ENCODE results near the gene TCAF1. TPM values are rescaled to one million over a fixed set of nuclear protein-coding genes. Genes with fewer than 3 reads are reported as not detected.

Gene TCAF1
- total and polyA plus RNA-seq, 2 donors (not counting 1 experiment from before 2014, with no cell fraction given), result 7.1 to 17.3 TPM

DNA sequence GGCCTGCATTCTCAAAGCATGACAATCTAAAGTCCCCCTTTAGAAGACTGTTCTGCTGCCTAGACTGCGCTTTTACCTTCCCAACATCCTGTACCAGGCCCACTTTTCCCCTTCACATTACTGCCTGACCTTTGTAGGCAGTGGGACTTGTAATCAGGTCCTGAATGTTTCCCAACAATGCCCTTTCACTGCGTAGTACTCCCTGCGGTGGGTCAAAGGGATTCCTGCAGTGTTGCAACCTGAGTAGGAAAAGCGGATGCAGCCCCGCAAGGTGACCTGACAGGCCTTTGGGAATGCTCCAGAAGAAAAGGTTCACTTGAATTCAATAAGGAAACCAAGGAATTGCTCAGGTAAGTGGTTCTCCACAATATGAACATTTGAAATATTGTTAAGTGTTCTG is 4.9 kb upstream of the TCAF1 start:
- Mint-ChIP-seq H3K27ac (no peak overlapping the region), H3K4me1 (peaks cover 3% of the 10 kb centered on the region), H3K4me3 (no peak overlapping the region), H3K9me3 (ENCODE audit: insufficient read depth) (no peaks in the 10 kb centered on the region), H3K27me3 (peaks cover 8% of the 10 kb centered on the region)
- Histone ChIP-seq H3K4me1 (ENCODE audit: control insufficient read depth in 2 of 2, insufficient read depth in 2 of 2, low read length in 2 of 2) (peaks cover 0 to 3% of the 10 kb centered on the region in 2 donors), H3K9me3 (ENCODE audit: control extremely low read depth in 1 of 3, control insufficient read depth in 2 of 3, insufficient read depth in 1 of 3, low read length in 2 of 3) (no peaks in the 10 kb centered on the region), H3K79me2 (ENCODE audit: control insufficient read depth, insufficient read depth, low read length) (no peaks in the 10 kb centered on the region), H3K27me3 (replicated peaks in 1 of 4; ENCODE audit: control extremely low read depth in 1 of 4, control insufficient read depth in 3 of 4, insufficient read depth in 4 of 4, low read length in 3 of 4) (no peaks in the 10 kb centered on the region), H2AFZ (ENCODE audit: insufficient read depth, low read depth, low read length, poor library complexity, severe bottlenecking) (no peak overlapping the region), H3K36me3 (replicated peaks in 1 of 2; ENCODE audit: control extremely low read depth in 1 of 2, control insufficient read depth in 1 of 2, extremely low read depth in 1 of 2, insufficient read depth in 2 of 2, low read length in 1 of 2) (no peaks in the 10 kb centered on the region), H3K9ac (ENCODE audit: low read length) (no peak overlapping the region), H3K4me3 (ENCODE audit: control extremely low read depth in 1 of 5, extremely low read depth in 1 of 5, insufficient read depth in 1 of 5, low read depth in 2 of 5, low read length in 4 of 5) (no peak overlapping the region), H3K4me2 (replicated peaks; ENCODE audit: low read depth, low read length, poor library complexity, severe bottlenecking) (no peak overlapping the region), H4K20me1 (ENCODE audit: control insufficient read depth, insufficient read depth, low read length, poor library complexity, severe bottlenecking) (no peaks in the 10 kb centered on the region), H3K27ac (ENCODE audit: low read length in 2 of 2) (no peak overlapping the region)
- POLR2A ChIA-PET, result no interaction called here
- WGBS (ENCODE audit: insufficient coverage), result 95% methylated on average over 5 of the region's 5 CpGs
- TF ChIP-seq, protein P1, sequence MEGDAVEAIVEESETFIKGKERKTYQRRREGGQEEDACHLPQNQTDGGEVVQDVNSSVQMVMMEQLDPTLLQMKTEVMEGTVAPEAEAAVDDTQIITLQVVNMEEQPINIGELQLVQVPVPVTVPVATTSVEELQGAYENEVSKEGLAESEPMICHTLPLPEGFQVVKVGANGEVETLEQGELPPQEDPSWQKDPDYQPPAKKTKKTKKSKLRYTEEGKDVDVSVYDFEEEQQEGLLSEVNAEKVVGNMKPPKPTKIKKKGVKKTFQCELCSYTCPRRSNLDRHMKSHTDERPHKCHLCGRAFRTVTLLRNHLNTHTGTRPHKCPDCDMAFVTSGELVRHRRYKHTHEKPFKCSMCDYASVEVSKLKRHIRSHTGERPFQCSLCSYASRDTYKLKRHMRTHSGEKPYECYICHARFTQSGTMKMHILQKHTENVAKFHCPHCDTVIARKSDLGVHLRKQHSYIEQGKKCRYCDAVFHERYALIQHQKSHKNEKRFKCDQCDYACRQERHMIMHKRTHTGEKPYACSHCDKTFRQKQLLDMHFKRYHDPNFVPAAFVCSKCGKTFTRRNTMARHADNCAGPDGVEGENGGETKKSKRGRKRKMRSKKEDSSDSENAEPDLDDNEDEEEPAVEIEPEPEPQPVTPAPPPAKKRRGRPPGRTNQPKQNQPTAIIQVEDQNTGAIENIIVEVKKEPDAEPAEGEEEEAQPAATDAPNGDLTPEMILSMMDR (IDR thresholded peaks at IDR 0.05), result no peak
- TF ChIP-seq EZH2 (IDR thresholded peaks at IDR 0.05; ENCODE audit: borderline replicate concordance, insufficient read depth, low read depth, low read length, poor library complexity, severe bottlenecking), result no peak
- DNase-seq, result no peak
- CTCF ChIA-PET, result no interaction called here
- intact Hi-C loops (cut with micrococcal nuclease), result no loop called here
- no peak for ATAC-seq (ENCODE audit: low read depth)

DNA sequence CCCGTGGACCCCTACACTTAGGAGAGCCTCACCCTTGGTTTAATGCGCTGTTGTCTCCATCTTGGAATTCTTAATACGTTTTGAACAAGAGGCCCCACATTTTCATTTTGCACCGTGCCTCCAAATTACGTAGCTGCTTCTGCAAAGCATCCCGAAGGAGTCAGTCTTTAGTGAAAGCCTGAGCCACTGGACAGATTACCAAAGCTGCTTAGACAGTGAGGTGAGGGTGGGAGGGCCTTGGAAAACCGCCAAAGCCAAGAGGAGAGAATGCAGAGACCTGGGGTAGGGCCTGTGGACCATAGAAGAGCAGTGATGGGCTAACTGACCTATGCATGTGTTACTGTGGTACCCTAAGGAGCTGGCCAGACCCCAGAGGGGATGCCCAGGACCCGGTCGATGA is 4.2 kb upstream of the TCAF1 start:
- Histone ChIP-seq H3K9me3 (ENCODE audit: control extremely low read depth in 1 of 3, control insufficient read depth in 2 of 3, insufficient read depth in 1 of 3, low read length in 2 of 3) (no peaks in the 10 kb centered on the region), H3K4me1 (ENCODE audit: control insufficient read depth in 2 of 2, insufficient read depth in 2 of 2, low read length in 2 of 2) (peaks cover 3 to 6% of the 10 kb centered on the region in 2 donors), H3K4me2 (replicated peaks; ENCODE audit: low read depth, low read length, poor library complexity, severe bottlenecking) (no peak overlapping the region), H2AFZ (ENCODE audit: insufficient read depth, low read depth, low read length, poor library complexity, severe bottlenecking) (no peak overlapping the region), H3K27ac (ENCODE audit: low read length in 2 of 2) (no peak overlapping the region), H3K27me3 (replicated peaks in 1 of 4; ENCODE audit: control extremely low read depth in 1 of 4, control insufficient read depth in 3 of 4, insufficient read depth in 4 of 4, low read length in 3 of 4) (no peaks in the 10 kb centered on the region), H3K4me3 (ENCODE audit: control extremely low read depth in 1 of 5, extremely low read depth in 1 of 5, insufficient read depth in 1 of 5, low read depth in 2 of 5, low read length in 4 of 5) (no peak overlapping the region), H3K79me2 (ENCODE audit: control insufficient read depth, insufficient read depth, low read length) (peaks cover 4% of the 10 kb centered on the region), H3K36me3 (replicated peaks in 1 of 2; ENCODE audit: control extremely low read depth in 1 of 2, control insufficient read depth in 1 of 2, extremely low read depth in 1 of 2, insufficient read depth in 2 of 2, low read length in 1 of 2) (no peaks in the 10 kb centered on the region), H4K20me1 (ENCODE audit: control insufficient read depth, insufficient read depth, low read length, poor library complexity, severe bottlenecking) (no peaks in the 10 kb centered on the region), H3K9ac (ENCODE audit: low read length) (no peak overlapping the region)
- no peaks in the 10 kb centered on the region for H3K9me3 Mint-ChIP-seq (ENCODE audit: insufficient read depth)
- peaks cover 8% of the 10 kb centered on the region for H3K27me3 Mint-ChIP-seq
- CTCF ChIA-PET, result no interaction called here
- POLR2A ChIA-PET, result no interaction called here
- H3K27ac Mint-ChIP-seq, result no peak overlapping the region
- peaks cover 9% of the 10 kb centered on the region for H3K4me1 Mint-ChIP-seq
- no peak overlapping the region for H3K4me3 Mint-ChIP-seq
- no peak for TF ChIP-seq EZH2 (IDR thresholded peaks at IDR 0.05; ENCODE audit: borderline replicate concordance, insufficient read depth, low read depth, low read length, poor library complexity, severe bottlenecking)
- TF ChIP-seq, protein P1 (IDR thresholded peaks at IDR 0.05), result no peak
- ATAC-seq (ENCODE audit: low read depth) (no peak), DNase-seq (no peak)
- WGBS (ENCODE audit: insufficient coverage), result 90% methylated on average over 7 of the region's 9 CpGs
- intact Hi-C loops (cut with micrococcal nuclease), result no loop called here
